H9 (cell line): ENCODE results near the gene PSAPL1. TPM values are rescaled to one million over a fixed set of nuclear protein-coding genes. Genes with fewer than 3 reads are reported as not detected.

Source experiments
- DNase-seq: peaks from one replicate; pipeline ENCODE4 v3.0.0-alpha.2; 2017
- H2AFZ ChIP-seq: one replicate; pipeline ENCODE4 v1.6.1; 2013; ENCODE audit warnings: mild to moderate bottlenecking, low read length, control low read depth, moderate library complexity
- H2AK5ac ChIP-seq: 2 replicates; pipeline ENCODE4 v1.6.1; 2013; ENCODE audit warnings: low read length, control low read depth, mixed read lengths; ENCODE audit not compliant: insufficient read length
- H2BK120ac ChIP-seq: one replicate; pipeline ENCODE4 v1.6.1; 2013; ENCODE audit warnings: low read depth, mild to moderate bottlenecking, low read length, control low read depth, inconsistent platforms; ENCODE audit not compliant: poor library complexity, severe bottlenecking
- H2BK12ac ChIP-seq: 2 replicates; pipeline ENCODE4 v1.6.1; 2013; ENCODE audit warnings: low read length, control low read depth, mixed read lengths, low read depth; ENCODE audit not compliant: insufficient read length
- H2BK15ac ChIP-seq: 2 replicates; pipeline ENCODE4 v1.6.1; 2013; ENCODE audit warnings: low read depth, low read length, control low read depth
- H2BK20ac ChIP-seq: one replicate; pipeline ENCODE4 v1.6.1; 2013; ENCODE audit warnings: low read depth, mild to moderate bottlenecking, low read length, control low read depth, inconsistent platforms; ENCODE audit not compliant: poor library complexity, severe bottlenecking
- H2BK5ac ChIP-seq: 2 replicates; pipeline ENCODE4 v1.6.1; 2013; ENCODE audit warnings: low read length, control low read depth, mixed read lengths; ENCODE audit not compliant: insufficient read length
- H3K14ac ChIP-seq: 2 replicates; pipeline ENCODE4 v1.6.1; 2013; ENCODE audit warnings: low read length, control low read depth; ENCODE audit not compliant: insufficient read depth
- H3K18ac ChIP-seq: 2 replicates; pipeline ENCODE4 v1.6.1; 2013; ENCODE audit warnings: low read depth, mild to moderate bottlenecking, mixed read lengths, low read length, control low read depth; ENCODE audit not compliant: insufficient read length
- H3K23ac ChIP-seq: 2 replicates; pipeline ENCODE4 v1.6.1; 2013; ENCODE audit warnings: low read length, control low read depth, mixed read lengths, low read depth; ENCODE audit not compliant: insufficient read length
- H3K23me2 ChIP-seq: 2 replicates; pipeline ENCODE4 v1.6.1; 2013; ENCODE audit warnings: low read depth, mild to moderate bottlenecking, mixed read lengths, low read length, control low read depth; ENCODE audit not compliant: insufficient read length, poor library complexity, severe bottlenecking
- H3K27ac ChIP-seq: 2 replicates; pipeline ENCODE4 v1.5.1; 2013; ENCODE audit warnings: low read length, control low read depth, mixed read lengths, low read depth; ENCODE audit not compliant: insufficient read length
- H3K27me3 ChIP-seq: 2 replicates; pipeline ENCODE4 v1.6.1; 2013; ENCODE audit warnings: low read length, control low read depth, inconsistent platforms; ENCODE audit not compliant: insufficient read depth
- H3K4ac ChIP-seq: 2 replicates; pipeline ENCODE4 v1.6.1; 2013; ENCODE audit warnings: low read depth, mild to moderate bottlenecking, control low read depth, inconsistent platforms, low read length, moderate library complexity
- H3K4me1 ChIP-seq: 2 replicates; pipeline ENCODE4 v1.6.1; 2013; ENCODE audit warnings: low read length, control low read depth, inconsistent platforms; ENCODE audit not compliant: insufficient read depth
- H3K4me2 ChIP-seq: 2 replicates; pipeline ENCODE4 v1.6.1; 2013; ENCODE audit warnings: low read length, control low read depth, mixed read lengths; ENCODE audit not compliant: insufficient read length, insufficient read depth
- H3K56ac ChIP-seq: 2 replicates; pipeline ENCODE4 v1.6.1; 2013; ENCODE audit warnings: low read depth, mild to moderate bottlenecking, mixed read lengths, low read length, control low read depth; ENCODE audit not compliant: insufficient read length
- H3K79me1 ChIP-seq: 2 replicates; pipeline ENCODE4 v1.6.1; 2013; ENCODE audit warnings: low read depth, mild to moderate bottlenecking, moderate library complexity, low read length, control low read depth, inconsistent platforms; ENCODE audit not compliant: insufficient read depth, poor library complexity, severe bottlenecking
- H3K79me2 ChIP-seq: 2 replicates; pipeline ENCODE4 v1.6.1; 2013; ENCODE audit warnings: low read length, control low read depth, inconsistent platforms; ENCODE audit not compliant: insufficient read depth
- H3K9ac ChIP-seq: 2 replicates; pipeline ENCODE4 v1.6.1; 2013; ENCODE audit warnings: low read length, control low read depth, mixed read lengths; ENCODE audit not compliant: insufficient read length; ENCODE audit errors: extremely low read depth
- H3K9me3 ChIP-seq: one replicate; pipeline ENCODE4 v1.6.1; 2013; ENCODE audit warnings: low read depth, low read length, inconsistent platforms; ENCODE audit not compliant: control insufficient read depth
- H3T11ph ChIP-seq: one replicate; pipeline ENCODE4 v1.6.1; 2013; ENCODE audit warnings: mild to moderate bottlenecking, low read length, control low read depth, inconsistent platforms
- H4K20me1 ChIP-seq: one replicate; pipeline ENCODE4 v1.6.1; 2013; ENCODE audit not compliant: control insufficient read depth, insufficient read length, insufficient read depth
- H4K5ac ChIP-seq: 2 replicates; pipeline ENCODE4 v1.6.1; 2013; ENCODE audit warnings: low read depth, mild to moderate bottlenecking, mixed read lengths, low read length, control low read depth; ENCODE audit not compliant: insufficient read length
- H4K8ac ChIP-seq: replicated peaks from 2 replicates; pipeline ENCODE4 v1.6.1; 2013; ENCODE audit warnings: low read length, control low read depth, mixed read lengths, low read depth; ENCODE audit not compliant: insufficient read length
- H4K91ac ChIP-seq: 2 replicates; pipeline ENCODE4 v1.6.1; 2013; ENCODE audit warnings: low read depth, mild to moderate bottlenecking, moderate library complexity, mixed read lengths, low read length, control low read depth; ENCODE audit not compliant: insufficient read length
- H3K27ac Mint-ChIP-seq, 3 experiments: 2 replicates in 2 of 3; 3 replicates in 1 of 3; pipeline ENCODE4 v1.8.0; 2020 to 2021; ENCODE audit warnings: mixed read lengths in 3 of 3, mild to moderate bottlenecking in 1 of 3, moderate library complexity in 1 of 3
- H3K27me3 Mint-ChIP-seq: 2 replicates; pipeline ENCODE4 v1.8.0; 2021; ENCODE audit warnings: low read depth, mild to moderate bottlenecking, moderate library complexity, mixed read lengths
- H3K36me3 Mint-ChIP-seq, 3 experiments: 2 replicates in 2 of 3; 3 replicates in 1 of 3; pipeline ENCODE4 v1.8.0; 2020 to 2021; ENCODE audit warnings: low read depth in 3 of 3, mixed read lengths in 3 of 3; ENCODE audit not compliant: insufficient read depth in 1 of 3
- H3K4me1 Mint-ChIP-seq, 2 experiments: 2 replicates each; pipeline ENCODE4 v1.8.0; 2020; ENCODE audit warnings: mixed read lengths in 2 of 2
- H3K4me3 Mint-ChIP-seq, 2 experiments: 2 replicates in 1 of 2; 3 replicates in 1 of 2; pipeline ENCODE4 v1.8.0; 2020 to 2021; ENCODE audit warnings: mild to moderate bottlenecking in 2 of 2, mixed read lengths in 2 of 2, moderate library complexity in 1 of 2
- H3K9me3 Mint-ChIP-seq, 2 experiments: 2 replicates in 1 of 2; 3 replicates in 1 of 2; pipeline ENCODE4 v1.8.0; 2020; ENCODE audit warnings: mild to moderate bottlenecking in 2 of 2, mixed read lengths in 2 of 2, moderate library complexity in 1 of 2
- WGBS: extraction: QIAGEN DNeasy Blood & Tissue Kit; methylation state at CpG from one replicate; pipeline ENCODE4 v1.1.7; 2013; ENCODE audit warnings: missing lambda C conversion rate, low lambda C conversion rate, mixed read lengths; ENCODE audit not compliant: insufficient read length; ENCODE audit errors: extremely low coverage; 5-methylcytosine and 5-hydroxymethylcytosine counted together
- total RNA-seq: library from RNA; stranded (reverse); gene quantifications from 2 replicates; pipeline ENCODE4 v1.2.1, GENCODE V29; 2021
- TF ChIP-seq, protein P1 (sequence below): fragments of 200-600 bp; sonication (generic); conservative IDR thresholded peaks from 3 replicates; pipeline ENCODE4 v1.8.0; 2021; ENCODE audit warnings: antibody characterized with exemption, mild to moderate bottlenecking

Gene PSAPL1
- total RNA-seq, 1 experiment from 2014 or later: 0.04 TPM

DNA sequence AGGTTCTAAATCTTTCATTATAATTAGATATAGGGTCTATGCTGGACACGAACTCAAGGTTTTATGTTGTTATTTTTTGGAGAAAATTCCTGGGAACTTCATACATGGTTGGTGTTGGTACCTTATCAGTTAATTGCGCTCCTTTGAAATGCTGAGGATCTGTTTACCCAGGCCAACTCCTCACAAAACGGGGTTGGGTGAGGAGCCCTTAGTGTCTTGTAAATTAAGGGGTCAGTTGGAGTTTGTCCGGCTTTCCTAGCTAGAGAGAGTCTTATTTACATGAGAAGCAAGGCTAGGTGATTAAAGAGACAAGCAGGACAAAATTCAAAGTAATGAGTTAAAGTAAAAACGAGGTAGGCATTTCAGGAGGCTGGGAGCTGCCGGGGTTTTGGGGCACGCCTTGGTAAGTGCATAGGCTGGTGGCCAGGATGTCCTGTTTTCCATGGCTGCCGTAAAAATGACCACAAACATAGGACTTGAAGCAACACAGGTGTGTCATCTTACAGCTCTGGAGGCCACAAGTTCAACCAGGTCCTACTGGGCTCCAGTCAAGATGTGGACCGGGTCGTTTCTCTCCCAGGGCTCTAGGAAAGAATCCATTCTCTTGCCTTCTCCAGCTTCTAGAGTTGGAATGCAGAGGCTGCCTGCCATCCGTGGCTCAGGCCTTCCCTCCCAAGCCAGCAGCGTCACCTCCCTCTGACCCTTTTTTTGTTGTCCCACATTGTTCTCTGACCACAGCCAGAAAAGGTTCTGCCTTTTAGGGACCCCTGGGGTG lies 19.8 kb downstream of the PSAPL1 start:
- H2AK5ac ChIP-seq: no peak overlapping the region
- no CpG with 5 or more reads among the region's 12 CpGs for WGBS
- H3K4me2 ChIP-seq: no peak overlapping the region
- H3K18ac ChIP-seq: no peak overlapping the region
- H3K56ac ChIP-seq: no peak overlapping the region
- no peak overlapping the region for H4K8ac ChIP-seq
- no peaks in the 10 kb centered on the region for H3K23me2 ChIP-seq
- H3K27me3 ChIP-seq: peaks cover 39% of the 10 kb centered on the region
- Mint-ChIP-seq H3K4me3 (peak overlapping the region in 1 of 2 experiments; percentile 3; a peak in 2 of 5 replicates), H3K9me3 (peaks cover 8 to 17% of the 10 kb centered on the region in 2 experiments), H3K4me1 (peaks cover 32 to 40% of the 10 kb centered on the region in 2 experiments), H3K27me3 (peaks cover 98% of the 10 kb centered on the region), H3K27ac (peak overlapping the region in 1 of 3 experiments; percentile 88; a peak in 2 of 7 replicates), H3K36me3 (peaks cover 0 to 8% (median 0%) of the 10 kb centered on the region in 3 experiments; a peak in 2 of 7 replicates)
- H2BK20ac ChIP-seq: no peak overlapping the region
- H2BK5ac ChIP-seq: no peak overlapping the region
- H3K79me2 ChIP-seq: no peaks in the 10 kb centered on the region
- no peak overlapping the region for H3T11ph ChIP-seq
- H4K91ac ChIP-seq: no peak overlapping the region
- no peaks in the 10 kb centered on the region for H3K9me3 ChIP-seq
- no peaks in the 10 kb centered on the region for H4K20me1 ChIP-seq
- H2AFZ ChIP-seq: no peak overlapping the region
- H4K5ac ChIP-seq: no peak overlapping the region
- no peak overlapping the region for H3K27ac ChIP-seq
- no peak overlapping the region for H2BK15ac ChIP-seq
- H2BK12ac ChIP-seq: no peak overlapping the region
- no peaks in the 10 kb centered on the region for H3K79me1 ChIP-seq
- no peaks in the 10 kb centered on the region for H3K4me1 ChIP-seq
- no peak overlapping the region for H3K9ac ChIP-seq
- H3K14ac ChIP-seq: no peak overlapping the region
- TF ChIP-seq, protein P1, sequence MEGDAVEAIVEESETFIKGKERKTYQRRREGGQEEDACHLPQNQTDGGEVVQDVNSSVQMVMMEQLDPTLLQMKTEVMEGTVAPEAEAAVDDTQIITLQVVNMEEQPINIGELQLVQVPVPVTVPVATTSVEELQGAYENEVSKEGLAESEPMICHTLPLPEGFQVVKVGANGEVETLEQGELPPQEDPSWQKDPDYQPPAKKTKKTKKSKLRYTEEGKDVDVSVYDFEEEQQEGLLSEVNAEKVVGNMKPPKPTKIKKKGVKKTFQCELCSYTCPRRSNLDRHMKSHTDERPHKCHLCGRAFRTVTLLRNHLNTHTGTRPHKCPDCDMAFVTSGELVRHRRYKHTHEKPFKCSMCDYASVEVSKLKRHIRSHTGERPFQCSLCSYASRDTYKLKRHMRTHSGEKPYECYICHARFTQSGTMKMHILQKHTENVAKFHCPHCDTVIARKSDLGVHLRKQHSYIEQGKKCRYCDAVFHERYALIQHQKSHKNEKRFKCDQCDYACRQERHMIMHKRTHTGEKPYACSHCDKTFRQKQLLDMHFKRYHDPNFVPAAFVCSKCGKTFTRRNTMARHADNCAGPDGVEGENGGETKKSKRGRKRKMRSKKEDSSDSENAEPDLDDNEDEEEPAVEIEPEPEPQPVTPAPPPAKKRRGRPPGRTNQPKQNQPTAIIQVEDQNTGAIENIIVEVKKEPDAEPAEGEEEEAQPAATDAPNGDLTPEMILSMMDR: no peak
- no peak overlapping the region for H3K4ac ChIP-seq
- H2BK120ac ChIP-seq: no peak overlapping the region
- no peak overlapping the region for H3K23ac ChIP-seq
- peak; percentile 31 for DNase-seq
